ENCODE results near the gene PCNT. TPM values are rescaled to one million over a fixed set of nuclear protein-coding genes. Genes with fewer than 3 reads are reported as not detected.

The PCNT gene
- total and polyA plus RNA-seq, 2 of the 8 experiments (the other 6 are each of a cell fraction or from before 2014, with no cell fraction given) = 9.9 to 45.1 TPM

DNA sequence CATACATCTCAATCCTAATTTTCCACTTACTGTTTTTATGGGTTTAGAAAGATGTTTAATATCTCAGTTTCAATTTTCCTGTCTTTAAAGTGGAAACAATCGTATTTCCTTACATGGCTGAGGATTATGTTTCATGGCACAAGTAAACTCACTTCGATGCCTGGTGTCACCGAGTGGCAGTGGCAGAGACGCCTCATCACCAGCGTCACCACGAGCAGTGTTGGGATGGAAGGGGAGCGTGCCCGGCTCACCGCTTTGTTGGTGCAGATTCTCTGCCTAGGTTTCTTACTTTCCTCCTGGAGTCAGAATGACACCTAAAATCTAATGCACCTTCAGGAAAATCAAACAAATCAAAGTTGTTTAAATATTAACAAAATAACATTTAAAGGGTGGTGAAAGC lies 86.6 kb downstream of the PCNT start (continued):
- TF ChIP-seq, protein P1, sequence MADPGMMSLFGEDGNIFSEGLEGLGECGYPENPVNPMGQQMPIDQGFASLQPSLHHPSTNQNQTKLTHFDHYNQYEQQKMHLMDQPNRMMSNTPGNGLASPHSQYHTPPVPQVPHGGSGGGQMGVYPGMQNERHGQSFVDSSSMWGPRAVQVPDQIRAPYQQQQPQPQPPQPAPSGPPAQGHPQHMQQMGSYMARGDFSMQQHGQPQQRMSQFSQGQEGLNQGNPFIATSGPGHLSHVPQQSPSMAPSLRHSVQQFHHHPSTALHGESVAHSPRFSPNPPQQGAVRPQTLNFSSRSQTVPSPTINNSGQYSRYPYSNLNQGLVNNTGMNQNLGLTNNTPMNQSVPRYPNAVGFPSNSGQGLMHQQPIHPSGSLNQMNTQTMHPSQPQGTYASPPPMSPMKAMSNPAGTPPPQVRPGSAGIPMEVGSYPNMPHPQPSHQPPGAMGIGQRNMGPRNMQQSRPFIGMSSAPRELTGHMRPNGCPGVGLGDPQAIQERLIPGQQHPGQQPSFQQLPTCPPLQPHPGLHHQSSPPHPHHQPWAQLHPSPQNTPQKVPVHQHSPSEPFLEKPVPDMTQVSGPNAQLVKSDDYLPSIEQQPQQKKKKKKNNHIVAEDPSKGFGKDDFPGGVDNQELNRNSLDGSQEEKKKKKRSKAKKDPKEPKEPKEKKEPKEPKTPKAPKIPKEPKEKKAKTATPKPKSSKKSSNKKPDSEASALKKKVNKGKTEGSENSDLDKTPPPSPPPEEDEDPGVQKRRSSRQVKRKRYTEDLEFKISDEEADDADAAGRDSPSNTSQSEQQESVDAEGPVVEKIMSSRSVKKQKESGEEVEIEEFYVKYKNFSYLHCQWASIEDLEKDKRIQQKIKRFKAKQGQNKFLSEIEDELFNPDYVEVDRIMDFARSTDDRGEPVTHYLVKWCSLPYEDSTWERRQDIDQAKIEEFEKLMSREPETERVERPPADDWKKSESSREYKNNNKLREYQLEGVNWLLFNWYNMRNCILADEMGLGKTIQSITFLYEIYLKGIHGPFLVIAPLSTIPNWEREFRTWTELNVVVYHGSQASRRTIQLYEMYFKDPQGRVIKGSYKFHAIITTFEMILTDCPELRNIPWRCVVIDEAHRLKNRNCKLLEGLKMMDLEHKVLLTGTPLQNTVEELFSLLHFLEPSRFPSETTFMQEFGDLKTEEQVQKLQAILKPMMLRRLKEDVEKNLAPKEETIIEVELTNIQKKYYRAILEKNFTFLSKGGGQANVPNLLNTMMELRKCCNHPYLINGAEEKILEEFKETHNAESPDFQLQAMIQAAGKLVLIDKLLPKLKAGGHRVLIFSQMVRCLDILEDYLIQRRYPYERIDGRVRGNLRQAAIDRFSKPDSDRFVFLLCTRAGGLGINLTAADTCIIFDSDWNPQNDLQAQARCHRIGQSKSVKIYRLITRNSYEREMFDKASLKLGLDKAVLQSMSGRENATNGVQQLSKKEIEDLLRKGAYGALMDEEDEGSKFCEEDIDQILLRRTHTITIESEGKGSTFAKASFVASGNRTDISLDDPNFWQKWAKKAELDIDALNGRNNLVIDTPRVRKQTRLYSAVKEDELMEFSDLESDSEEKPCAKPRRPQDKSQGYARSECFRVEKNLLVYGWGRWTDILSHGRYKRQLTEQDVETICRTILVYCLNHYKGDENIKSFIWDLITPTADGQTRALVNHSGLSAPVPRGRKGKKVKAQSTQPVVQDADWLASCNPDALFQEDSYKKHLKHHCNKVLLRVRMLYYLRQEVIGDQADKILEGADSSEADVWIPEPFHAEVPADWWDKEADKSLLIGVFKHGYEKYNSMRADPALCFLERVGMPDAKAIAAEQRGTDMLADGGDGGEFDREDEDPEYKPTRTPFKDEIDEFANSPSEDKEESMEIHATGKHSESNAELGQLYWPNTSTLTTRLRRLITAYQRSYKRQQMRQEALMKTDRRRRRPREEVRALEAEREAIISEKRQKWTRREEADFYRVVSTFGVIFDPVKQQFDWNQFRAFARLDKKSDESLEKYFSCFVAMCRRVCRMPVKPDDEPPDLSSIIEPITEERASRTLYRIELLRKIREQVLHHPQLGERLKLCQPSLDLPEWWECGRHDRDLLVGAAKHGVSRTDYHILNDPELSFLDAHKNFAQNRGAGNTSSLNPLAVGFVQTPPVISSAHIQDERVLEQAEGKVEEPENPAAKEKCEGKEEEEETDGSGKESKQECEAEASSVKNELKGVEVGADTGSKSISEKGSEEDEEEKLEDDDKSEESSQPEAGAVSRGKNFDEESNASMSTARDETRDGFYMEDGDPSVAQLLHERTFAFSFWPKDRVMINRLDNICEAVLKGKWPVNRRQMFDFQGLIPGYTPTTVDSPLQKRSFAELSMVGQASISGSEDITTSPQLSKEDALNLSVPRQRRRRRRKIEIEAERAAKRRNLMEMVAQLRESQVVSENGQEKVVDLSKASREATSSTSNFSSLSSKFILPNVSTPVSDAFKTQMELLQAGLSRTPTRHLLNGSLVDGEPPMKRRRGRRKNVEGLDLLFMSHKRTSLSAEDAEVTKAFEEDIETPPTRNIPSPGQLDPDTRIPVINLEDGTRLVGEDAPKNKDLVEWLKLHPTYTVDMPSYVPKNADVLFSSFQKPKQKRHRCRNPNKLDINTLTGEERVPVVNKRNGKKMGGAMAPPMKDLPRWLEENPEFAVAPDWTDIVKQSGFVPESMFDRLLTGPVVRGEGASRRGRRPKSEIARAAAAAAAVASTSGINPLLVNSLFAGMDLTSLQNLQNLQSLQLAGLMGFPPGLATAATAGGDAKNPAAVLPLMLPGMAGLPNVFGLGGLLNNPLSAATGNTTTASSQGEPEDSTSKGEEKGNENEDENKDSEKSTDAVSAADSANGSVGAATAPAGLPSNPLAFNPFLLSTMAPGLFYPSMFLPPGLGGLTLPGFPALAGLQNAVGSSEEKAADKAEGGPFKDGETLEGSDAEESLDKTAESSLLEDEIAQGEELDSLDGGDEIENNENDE (IDR thresholded peaks at IDR 0.05; ENCODE audit: insufficient replicate concordance, low read length) = no peak
- TF ChIP-seq, protein P2, sequence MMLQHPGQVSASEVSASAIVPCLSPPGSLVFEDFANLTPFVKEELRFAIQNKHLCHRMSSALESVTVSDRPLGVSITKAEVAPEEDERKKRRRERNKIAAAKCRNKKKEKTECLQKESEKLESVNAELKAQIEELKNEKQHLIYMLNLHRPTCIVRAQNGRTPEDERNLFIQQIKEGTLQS (IDR thresholded peaks at IDR 0.05; ENCODE audit: insufficient read depth, low read depth, low read length) = no peak
- no peak for TF ChIP-seq HDAC6 (IDR thresholded peaks at IDR 0.05; ENCODE audit: low read depth, low read length)
- no peak for TF ChIP-seq CEBPB (IDR thresholded peaks at IDR 0.05; ENCODE audit: low read depth, low read length)
